Left ventricle myocardium superior (tissue), 1 donor: ENCODE measurements around the gene SYNGR2. TPM values are rescaled to one million over a fixed set of nuclear protein-coding genes. Genes with fewer than 3 reads are reported as not detected.

Source experiments
- ATAC-seq: fragments of 200-7000 bp; cut with Tn5 transposase; one replicate; pipeline ENCODE4 v1.9.1; 2020; ENCODE audit warnings: mild to moderate bottlenecking, moderate library complexity
- DNase-seq: peaks from one replicate; pipeline ENCODE4 v3.0.0-alpha.2; 2020
- intact Hi-C: fragments of 100-400 bp; cut with micrococcal nuclease; formaldehyde crosslinking; loops from one replicate; pipeline ENCODE4 v1.11.0; 2022
- total RNA-seq: library from RNA; stranded (reverse); fragmentation: NEBNext Ultra II Directional; extraction: Animal tissue kit (Norgen Biotek cat#: 25700); gene quantifications from one replicate; pipeline ENCODE4 v1.2.1, GENCODE V29; 2021
- donor health status: DM: no; HTN: yes; CAD: no; lungs with severe emphysema.

The SYNGR2 gene
- total RNA-seq, 1 donor from 2014 or later = 120 TPM

DNA sequence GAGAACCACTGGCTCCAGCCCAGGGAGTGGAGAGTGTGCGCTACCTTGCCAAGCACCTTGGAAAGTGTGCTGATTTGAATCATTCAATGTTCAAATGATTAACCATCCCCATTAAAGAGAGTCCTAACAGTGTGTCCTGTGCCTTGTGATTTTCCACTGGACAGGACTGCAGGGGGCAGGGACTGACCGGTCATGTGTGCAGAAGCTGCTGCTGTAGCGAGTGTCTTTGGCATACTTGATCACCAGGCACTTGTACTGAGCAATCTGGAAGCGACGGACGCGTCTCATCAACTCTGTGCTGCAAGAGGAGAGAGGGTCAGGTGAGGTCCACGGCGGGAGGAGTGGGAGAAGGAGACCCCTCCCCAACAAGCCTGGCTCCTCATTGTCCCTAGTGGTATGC lies 16.5 kb downstream of the SYNGR2 start:
- DNase-seq = no peak
- no peak for ATAC-seq
- intact Hi-C loops = no loop called here

DNA sequence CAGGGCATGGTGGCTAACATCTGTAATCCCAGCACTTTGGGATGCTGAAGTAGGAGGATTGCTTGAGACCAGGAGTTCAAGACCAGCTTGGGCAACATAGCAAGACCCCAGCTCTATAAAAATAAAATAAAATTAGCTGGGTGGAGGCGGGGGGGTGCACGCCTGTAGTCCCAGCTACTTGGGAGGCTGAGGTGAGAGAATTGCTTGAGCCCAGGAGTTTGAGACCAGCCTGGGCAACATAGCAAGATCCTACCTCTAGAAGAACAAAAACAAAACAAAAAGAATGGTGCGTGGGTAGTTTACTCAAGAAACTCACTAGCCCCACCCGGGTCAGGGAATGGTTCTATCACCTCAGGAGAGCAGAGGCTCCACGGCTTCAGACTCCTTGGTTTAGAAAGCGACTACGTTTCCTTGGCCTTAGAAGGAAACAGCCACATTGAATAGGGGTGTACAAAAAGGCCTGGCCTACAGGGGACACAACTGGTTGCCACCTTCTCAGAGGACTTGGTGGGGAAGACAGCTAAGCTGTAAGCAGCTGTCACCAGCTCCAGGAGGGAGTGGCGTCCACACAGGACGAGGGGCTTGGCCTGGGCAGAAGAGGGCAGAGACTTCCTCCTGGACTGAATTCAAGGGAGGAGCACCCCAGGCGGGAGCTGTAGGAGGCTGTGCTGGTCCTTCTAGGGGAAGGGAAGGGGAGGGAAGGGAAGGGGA lies 17.8 kb downstream of the SYNGR2 start:
- intact Hi-C loops = no loop called here
- ATAC-seq = peak; percentile 46
- no peak for DNase-seq

DNA sequence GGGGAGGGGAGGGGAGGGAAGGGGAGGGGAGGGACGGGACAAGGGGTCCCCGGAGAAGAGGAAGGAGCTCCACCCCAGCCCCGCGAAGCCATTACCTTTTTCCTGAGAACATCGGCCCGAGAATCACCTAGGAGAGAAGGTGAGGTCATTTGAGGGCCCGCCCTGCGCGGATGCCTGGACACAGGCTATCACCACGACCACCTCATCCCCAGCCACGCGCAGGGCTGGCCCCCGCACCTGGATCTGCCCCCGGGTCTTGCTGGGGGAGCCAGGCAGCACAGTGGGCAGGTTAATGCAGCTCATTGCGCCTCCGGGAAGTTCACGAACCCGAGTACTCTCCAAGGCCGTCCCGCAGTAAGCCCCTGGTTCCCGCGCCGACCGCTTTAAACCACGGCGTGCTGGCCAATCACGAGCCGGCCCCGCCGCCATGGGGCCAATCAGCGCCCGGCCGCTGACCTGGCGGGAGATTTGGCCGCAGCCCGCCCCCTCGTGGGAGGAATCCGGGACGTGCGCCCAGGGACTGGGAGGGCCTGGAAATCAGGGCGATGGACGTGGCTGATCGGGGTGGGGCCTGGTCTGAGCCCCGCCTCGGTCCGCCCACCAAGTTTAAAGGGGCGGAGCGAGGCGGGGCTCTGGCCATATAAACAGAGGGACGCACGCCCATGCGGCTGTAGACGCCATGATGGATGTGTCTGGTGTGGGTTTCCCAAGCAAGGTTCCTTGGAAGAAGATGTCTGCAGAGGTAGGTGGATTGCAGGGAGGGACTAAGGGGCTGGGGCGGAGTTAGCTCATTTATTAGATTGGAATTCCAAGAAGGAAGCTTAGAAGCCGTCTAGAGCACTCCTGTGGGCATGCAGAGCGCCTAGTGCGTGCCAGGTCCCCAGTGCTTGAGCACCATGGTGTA lies 18.6 kb downstream of the SYNGR2 start, which contains the start of the genes AFMID and TK1:
TSS of gene AFMID (plus strand) at position 671 of the 904 bp plus-strand sequence. CDS start at position 680, 9 bp downstream.
TSS of gene TK1 (minus strand) at position 361 of the 904 bp plus-strand sequence. CDS start at position 303, 58 bp downstream.
- ATAC-seq (peak; percentile 96), DNase-seq (peak; percentile 97)
- intact Hi-C loops = no loop called here

DNA sequence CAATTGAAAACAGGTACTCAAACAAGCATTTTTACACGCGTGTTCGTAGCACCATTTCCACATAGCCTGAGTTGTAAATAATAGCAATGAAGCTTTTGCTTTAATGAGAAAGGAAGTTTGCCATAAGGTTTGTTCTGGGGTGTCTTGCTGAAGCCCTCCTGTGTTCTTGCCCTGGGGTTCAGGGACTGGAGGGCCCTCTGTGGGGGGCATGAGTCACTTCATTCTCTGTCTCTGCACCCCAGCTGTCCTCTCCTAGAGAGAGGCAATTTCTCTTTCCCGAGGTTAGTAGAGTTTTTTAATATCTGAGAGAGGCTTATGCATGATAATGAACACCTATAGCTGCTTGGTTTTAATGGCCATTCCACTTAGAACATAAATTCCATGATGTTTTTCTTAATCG lies 28.3 kb downstream of the SYNGR2 start:
- ATAC-seq (no peak), DNase-seq (no peak)
- intact Hi-C loops = no loop called here

DNA sequence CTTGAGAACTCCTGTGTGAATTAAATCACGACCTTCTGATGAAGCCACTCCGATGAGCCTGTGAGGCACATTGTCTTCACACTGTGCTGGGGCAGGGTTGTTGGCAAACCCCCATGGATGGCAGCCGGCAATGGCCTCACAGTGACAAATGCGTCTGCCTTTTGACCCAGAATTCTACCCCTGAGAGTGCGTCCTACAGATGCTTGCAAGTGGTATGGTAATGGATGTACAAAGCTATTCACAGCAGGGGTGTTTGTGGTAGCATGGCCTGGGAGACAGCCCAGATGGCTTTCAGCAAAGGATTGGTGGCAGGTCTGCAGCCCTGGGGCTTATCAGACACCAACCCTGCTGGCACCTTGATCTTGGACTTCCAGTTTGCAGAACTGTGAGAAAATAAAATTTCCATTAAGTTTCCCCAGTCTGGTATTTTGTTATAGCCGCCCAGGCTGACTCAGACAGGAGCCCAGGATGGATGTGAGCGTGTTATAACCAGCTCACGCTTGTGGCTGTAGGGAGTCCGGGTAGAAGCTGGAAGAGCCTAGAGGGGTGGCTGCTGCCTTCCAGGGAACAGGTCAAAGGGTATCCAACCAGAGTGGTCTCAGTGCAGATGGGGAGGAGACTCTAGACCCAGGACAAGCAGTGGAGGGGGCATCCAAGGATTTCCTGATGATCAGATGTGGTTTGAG lies 28.9 kb downstream of the SYNGR2 start:
- ATAC-seq (peak; percentile 64), DNase-seq (peak; percentile 60)
- intact Hi-C loops = no loop called here

DNA sequence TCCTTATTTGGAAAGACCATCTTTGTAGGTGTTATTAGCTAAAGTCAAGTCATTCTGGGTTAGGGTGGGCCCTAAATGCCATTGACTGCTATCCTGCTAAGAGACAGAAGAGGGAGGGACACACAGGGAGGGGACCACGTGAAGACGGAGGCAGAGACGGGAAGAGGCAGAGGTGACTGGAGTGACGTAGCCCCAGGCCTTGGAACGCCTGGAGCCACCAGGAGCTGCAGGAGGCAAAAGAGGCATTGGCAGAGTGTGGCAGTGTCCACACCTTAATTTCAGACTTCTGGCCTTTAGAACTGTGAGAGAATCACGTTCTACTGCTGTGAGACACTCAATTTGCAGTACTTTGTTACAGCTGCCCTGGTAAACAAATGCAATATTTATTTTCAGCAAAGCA lies 32.1 kb downstream of the SYNGR2 start:
- DNase-seq (no peak), ATAC-seq (no peak)
- intact Hi-C loops = no loop called here

DNA sequence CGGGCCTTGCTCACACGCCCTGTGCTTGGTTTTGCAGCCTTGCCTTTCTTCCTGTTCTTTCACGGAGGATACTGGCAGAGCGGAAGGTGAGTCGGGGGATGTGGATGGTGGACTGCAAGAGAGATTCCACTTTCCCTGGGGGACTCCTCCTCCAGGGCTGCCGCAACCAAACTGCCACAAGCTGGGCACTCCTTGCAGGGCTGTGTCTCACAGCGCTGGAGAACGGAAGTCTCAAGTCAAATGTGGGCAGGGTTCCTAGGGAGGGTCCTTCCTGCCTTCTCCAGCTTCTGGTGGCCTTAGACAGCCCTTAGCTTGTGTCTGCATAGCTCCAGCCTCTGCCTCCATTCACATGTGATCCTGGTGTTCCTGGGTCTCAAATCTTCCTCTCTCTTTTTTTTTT lies 34.3 kb downstream of the SYNGR2 start:
- no peak for DNase-seq
- intact Hi-C loops = no loop called here
- peak; percentile 34 for ATAC-seq

DNA sequence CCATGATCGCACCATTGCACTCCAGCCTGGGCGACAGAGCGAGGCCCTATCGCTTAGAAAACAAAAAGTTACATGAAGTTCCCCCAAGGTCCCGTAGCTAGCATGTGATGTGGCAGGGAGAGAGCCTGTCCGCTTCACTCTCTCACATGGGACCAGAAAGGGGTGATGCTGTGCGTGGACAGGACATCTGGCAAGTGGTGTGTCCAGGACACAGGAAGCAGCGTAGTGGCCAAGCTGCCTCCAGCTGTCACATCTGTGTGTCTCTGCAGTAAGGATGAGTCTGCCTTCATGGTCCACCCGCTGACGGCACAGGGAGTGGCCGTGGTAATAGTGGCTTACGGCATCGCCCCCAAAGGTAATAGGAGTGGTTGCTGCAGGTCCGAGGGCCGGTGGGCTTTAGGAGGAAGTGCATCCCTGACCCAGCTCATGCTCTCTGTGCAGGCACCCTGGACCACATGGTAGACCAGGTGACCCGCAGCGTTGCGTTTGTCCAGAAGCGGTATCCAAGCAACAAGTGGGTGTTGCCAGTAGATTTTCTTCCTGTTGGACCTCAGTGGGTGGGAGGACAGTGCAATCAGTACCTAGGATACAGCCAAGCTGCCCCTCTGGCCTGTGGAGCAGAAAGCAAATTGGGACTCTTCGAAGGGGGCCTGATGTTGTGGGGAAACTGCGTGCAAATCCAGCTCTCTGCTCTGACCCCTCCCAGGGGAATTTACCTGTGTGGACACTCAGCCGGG lies 36.2 kb downstream of the SYNGR2 start:
- ATAC-seq (no peak), DNase-seq (no peak)
- intact Hi-C loops = no loop called here

DNA sequence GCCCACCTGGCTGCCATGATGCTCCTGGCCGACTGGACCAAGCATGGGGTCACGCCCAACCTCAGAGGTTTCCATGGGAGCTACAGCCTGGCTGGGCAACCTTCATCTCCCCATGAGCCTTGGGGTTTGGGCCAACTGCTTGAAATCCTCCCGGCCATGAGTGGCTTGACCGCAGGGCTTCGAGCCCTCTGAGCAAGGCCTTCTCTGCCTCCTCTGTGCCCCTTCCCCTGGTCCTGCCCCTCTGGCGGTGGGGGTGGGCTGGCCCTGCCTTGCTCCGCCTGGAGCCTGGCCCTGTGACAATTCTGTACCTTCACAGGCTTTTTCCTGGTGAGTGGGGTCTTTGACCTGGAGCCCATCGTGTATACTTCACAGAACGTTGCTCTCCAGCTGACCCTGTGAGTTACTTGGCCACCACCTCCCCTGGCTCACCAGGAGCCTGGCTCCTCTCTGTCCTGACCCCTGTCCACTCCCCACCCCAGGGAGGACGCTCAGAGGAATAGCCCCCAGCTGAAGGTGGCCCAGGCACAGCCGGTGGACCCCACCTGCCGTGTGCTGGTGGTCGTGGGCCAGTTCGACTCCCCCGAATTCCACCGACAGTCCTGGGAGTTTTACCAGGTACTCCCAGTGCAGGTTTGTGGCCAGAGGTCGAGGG lies 36.9 kb downstream of the SYNGR2 start:
- DNase-seq (no peak), ATAC-seq (peak; percentile 12)
- intact Hi-C loops = no loop called here

DNA sequence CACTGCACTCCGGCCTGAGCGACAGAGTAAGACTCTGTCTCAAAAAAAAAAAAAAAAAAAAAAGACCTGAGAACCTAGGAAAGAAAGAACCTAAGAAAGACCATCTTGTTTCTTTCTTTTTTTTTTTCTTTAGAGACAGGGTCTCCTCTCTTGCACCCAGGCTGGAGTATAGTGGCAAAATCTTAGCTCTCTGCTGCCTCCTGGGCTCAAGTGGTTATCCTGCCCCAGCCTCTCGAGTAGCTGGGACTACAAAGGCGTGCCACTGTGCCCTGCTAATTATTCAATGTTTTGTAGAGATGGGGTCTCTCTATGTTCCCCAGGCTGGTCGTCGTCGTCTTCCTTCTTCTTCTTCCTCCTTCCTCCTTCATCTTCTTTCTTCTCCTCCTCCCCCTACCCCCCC lies 37.9 kb downstream of the SYNGR2 start:
- intact Hi-C loops = no loop called here
- no peak for DNase-seq
- no peak for ATAC-seq

DNA sequence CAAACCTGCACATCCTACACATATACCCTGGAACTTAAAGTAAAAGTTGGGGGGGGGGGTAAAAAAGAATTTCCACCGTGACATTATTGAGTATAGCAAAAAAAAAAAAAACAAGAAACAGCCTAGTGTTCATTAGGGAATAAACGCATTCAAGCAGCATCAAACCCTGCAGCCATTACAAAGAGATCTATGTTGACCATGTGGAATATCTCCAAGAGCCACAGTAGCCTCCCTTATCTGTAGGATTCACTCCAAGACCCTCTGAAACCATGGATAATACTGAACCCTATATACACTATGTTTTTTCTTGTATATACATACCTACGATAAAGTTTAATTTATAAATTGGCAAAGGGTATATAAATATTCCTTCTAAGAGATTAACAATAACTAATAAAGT lies 40.1 kb downstream of the SYNGR2 start:
- intact Hi-C loops = no loop called here
- ATAC-seq (no peak), DNase-seq (no peak)

DNA sequence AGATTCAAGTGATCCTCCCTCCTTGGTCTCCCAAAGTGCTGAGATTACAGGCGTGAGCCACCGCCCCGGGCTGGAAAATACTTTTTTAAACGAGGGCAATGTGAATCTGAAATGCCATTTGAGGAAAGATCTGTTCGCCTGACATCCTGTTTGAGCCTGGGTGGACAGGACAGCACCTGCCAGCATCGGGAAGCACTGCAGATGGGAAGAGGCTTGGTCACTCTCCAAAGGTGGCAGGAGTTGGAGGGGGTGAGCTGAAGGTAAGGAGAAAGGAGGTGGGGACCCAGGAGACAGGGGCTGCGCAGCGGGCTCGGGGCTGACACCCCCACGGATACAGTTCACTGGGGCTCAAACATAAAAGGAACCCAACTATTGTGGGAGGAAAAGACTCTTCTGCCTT lies 41.7 kb downstream of the SYNGR2 start:
- ATAC-seq (no peak), DNase-seq (no peak)
- intact Hi-C loops = no loop called here

DNA sequence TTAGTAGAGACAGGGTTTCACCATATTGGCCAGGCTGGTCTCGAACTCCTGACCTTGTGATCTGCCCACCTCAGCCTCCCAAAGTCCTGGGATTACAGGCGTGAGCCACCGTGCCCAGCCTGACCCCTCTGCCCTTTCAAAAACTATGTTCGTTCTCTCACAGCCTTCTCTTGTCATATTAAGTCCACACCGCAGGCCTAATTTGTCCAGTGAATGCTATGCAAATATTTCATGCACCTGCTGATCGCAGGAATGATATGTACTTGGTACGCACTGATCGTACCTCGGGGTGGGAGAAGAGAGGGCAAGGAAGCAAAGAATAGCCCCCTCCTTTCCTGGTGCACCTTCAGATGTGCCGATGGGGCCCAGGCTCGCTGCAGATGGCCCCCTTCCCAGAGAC lies 42.7 kb downstream of the SYNGR2 start:
- DNase-seq = no peak
- ATAC-seq = no peak
- intact Hi-C loops = no loop called here

DNA sequence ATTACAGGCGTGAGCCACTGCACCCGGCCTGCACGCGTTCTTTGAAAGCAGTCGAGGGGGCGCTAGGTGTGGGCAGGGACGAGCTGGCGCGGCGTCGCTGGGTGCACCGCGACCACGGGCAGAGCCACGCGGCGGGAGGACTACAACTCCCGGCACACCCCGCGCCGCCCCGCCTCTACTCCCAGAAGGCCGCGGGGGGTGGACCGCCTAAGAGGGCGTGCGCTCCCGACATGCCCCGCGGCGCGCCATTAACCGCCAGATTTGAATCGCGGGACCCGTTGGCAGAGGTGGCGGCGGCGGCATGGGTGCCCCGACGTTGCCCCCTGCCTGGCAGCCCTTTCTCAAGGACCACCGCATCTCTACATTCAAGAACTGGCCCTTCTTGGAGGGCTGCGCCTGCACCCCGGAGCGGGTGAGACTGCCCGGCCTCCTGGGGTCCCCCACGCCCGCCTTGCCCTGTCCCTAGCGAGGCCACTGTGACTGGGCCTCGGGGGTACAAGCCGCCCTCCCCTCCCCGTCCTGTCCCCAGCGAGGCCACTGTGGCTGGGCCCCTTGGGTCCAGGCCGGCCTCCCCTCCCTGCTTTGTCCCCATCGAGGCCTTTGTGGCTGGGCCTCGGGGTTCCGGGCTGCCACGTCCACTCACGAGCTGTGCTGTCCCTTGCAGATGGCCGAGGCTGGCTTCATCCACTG lies 45.8 kb downstream of the SYNGR2 start, which contains the start of gene BIRC5:
TSS of gene BIRC5 (plus strand) at position 238 of the 690 bp plus-strand sequence. CDS start at position 302, 64 bp downstream.
- ATAC-seq (peak; percentile 99), DNase-seq (peak; percentile 95)
- intact Hi-C loops = no loop called here

DNA sequence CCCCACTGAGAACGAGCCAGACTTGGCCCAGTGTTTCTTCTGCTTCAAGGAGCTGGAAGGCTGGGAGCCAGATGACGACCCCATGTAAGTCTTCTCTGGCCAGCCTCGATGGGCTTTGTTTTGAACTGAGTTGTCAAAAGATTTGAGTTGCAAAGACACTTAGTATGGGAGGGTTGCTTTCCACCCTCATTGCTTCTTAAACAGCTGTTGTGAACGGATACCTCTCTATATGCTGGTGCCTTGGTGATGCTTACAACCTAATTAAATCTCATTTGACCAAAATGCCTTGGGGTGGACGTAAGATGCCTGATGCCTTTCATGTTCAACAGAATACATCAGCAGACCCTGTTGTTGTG lies 46.3 kb downstream of the SYNGR2 start:
- intact Hi-C loops = no loop called here
- DNase-seq (no peak), ATAC-seq (no peak)

DNA sequence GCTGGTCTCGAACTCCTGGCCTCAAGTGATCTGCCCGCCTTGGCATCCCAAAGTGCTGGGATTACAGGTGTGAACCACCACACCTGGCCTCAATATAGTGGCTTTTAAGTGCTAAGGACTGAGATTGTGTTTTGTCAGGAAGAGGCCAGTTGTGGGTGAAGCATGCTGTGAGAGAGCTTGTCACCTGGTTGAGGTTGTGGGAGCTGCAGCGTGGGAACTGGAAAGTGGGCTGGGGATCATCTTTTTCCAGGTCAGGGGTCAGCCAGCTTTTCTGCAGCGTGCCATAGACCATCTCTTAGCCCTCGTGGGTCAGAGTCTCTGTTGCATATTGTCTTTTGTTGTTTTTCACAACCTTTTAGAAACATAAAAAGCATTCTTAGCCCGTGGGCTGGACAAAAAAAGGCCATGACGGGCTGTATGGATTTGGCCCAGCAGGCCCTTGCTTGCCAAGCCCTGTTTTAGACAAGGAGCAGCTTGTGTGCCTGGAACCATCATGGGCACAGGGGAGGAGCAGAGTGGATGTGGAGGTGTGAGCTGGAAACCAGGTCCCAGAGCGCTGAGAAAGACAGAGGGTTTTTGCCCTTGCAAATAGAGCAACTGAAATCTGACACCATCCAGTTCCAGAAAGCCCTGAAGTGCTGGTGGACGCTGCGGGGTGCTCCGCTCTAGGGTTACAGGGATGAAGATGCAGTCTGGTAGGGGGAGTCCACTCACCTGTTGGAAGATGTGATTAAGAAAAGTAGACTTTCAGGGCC lies 51.2 kb downstream of the SYNGR2 start:
- DNase-seq = no peak
- no peak for ATAC-seq
- intact Hi-C loops = no loop called here
